ENCODE results near the gene EXD3.

The EXD3 gene

GRCh38 chr9:137447722-137448601, 25.0 kb upstream of the EXD3 start:
- no peak for DNase-seq (ENCODE audit: low read depth)

- no peak for DNase-seq (ENCODE audit: low read depth)
Measured at GRCh38 chr9:137446851-137447471, 24.0 kb upstream of the EXD3 start.

GRCh38 chr9:137445930-137446431, 23.0 kb upstream of the EXD3 start:
- DNase-seq (ENCODE audit: low read depth) = no peak

- no peak for DNase-seq (ENCODE audit: low read depth)
Measured at GRCh38 chr9:137445275-137445807, 22.4 kb upstream of the EXD3 start.

- no peak for DNase-seq (ENCODE audit: low read depth)
Measured at GRCh38 chr9:137444106-137444790, 21.3 kb upstream of the EXD3 start.

GRCh38 chr9:137441935-137442321, 19.0 kb upstream of the EXD3 start:
- no peak for DNase-seq (ENCODE audit: low read depth)

GRCh38 chr9:137441289-137441934, 18.4 kb upstream of the EXD3 start, which contains the start of gene ENTPD8:
Gene ENTPD8 (minus strand): TSS chr9:137441357. CDS start chr9:137438285, 3,072 bp downstream.
- DNase-seq (ENCODE audit: low read depth) = no peak

GRCh38 chr9:137439158-137439714, 16.3 kb upstream of the EXD3 start:
- no peak for DNase-seq (ENCODE audit: low read depth)

- no peak for DNase-seq (ENCODE audit: low read depth)
Measured at GRCh38 chr9:137438591-137439157, 15.7 kb upstream of the EXD3 start.

GRCh38 chr9:137437691-137438590, 15.0 kb upstream of the EXD3 start:
- DNase-seq (ENCODE audit: low read depth) = no peak

- DNase-seq (ENCODE audit: low read depth) = no peak
Measured at GRCh38 chr9:137436761-137437600, 14.0 kb upstream of the EXD3 start.

- DNase-seq (ENCODE audit: low read depth) = peak; percentile 43
Measured at GRCh38 chr9:137435980-137436760, 13.2 kb upstream of the EXD3 start.

- no peak for DNase-seq (ENCODE audit: low read depth)
Measured at GRCh38 chr9:137435381-137435891, 12.5 kb upstream of the EXD3 start.

- no peak for DNase-seq (ENCODE audit: low read depth)
Measured at GRCh38 chr9:137434498-137435380, 11.8 kb upstream of the EXD3 start.

GRCh38 chr9:137433916-137434431, 11.0 kb upstream of the EXD3 start:
- no peak for DNase-seq (ENCODE audit: low read depth)

- DNase-seq (ENCODE audit: low read depth) = no peak
Measured at GRCh38 chr9:137433349-137433915, 10.5 kb upstream of the EXD3 start.
